Transverse colon (tissue), 4 donors: Measurements from ENCODE around the gene CCDC34.

Source experiments
- EP300 ChIP-seq: sonication (generic); formaldehyde crosslinking; IDR thresholded peaks from one replicate; pipeline ENCODE4 v1.6.1; 2017; ENCODE audit warnings: antibody characterized with exemption, low read depth
- POLR2A ChIP-seq: fragments of 450-650 bp; IDR thresholded peaks from one replicate; pipeline ENCODE4 v1.6.1; 2016; ENCODE audit warnings: antibody characterized with exemption, mild to moderate bottlenecking, moderate library complexity
- POLR2AphosphoS5 ChIP-seq, 3 donors: sonication (generic); formaldehyde crosslinking; IDR thresholded peaks; one replicate each; pipeline ENCODE4 v1.6.1; 2016; ENCODE audit warnings: antibody characterized with exemption in 3 of 3
- TF ChIP-seq, protein P1 (sequence below), 5 experiments: fragments of 200-600 bp in 3 of 5; fragments of 450-650 bp in 2 of 5; sonication (generic) in 3 of 5; IDR thresholded peaks; 1 replicate in 2 of 5; 2 replicates in 3 of 5; pipeline ENCODE4 v1.5.1; 2016 to 2017; ENCODE audit warnings: antibody characterized with exemption in 5 of 5, inconsistent platforms in 3 of 5, mild to moderate bottlenecking in 2 of 5, moderate library complexity in 1 of 5

GRCh38 chr11:27330633-27331270, 32.3 kb downstream of the CCDC34 start:
- TF ChIP-seq, protein P1, sequence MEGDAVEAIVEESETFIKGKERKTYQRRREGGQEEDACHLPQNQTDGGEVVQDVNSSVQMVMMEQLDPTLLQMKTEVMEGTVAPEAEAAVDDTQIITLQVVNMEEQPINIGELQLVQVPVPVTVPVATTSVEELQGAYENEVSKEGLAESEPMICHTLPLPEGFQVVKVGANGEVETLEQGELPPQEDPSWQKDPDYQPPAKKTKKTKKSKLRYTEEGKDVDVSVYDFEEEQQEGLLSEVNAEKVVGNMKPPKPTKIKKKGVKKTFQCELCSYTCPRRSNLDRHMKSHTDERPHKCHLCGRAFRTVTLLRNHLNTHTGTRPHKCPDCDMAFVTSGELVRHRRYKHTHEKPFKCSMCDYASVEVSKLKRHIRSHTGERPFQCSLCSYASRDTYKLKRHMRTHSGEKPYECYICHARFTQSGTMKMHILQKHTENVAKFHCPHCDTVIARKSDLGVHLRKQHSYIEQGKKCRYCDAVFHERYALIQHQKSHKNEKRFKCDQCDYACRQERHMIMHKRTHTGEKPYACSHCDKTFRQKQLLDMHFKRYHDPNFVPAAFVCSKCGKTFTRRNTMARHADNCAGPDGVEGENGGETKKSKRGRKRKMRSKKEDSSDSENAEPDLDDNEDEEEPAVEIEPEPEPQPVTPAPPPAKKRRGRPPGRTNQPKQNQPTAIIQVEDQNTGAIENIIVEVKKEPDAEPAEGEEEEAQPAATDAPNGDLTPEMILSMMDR (IDR thresholded peaks at IDR 0.05): no peak
- TF ChIP-seq POLR2AphosphoS5 (IDR thresholded peaks at IDR 0.05): no peak
- no peak for TF ChIP-seq POLR2A
- TF ChIP-seq EP300: no peak
